CD4-positive, alpha-beta T cell (primary cell): Measurements from ENCODE around the gene EML6. TPM values are rescaled to one million over a fixed set of nuclear protein-coding genes. Genes with fewer than 3 reads are reported as not detected.

Experiments
- ATAC-seq: fragments of 200-7000 bp; cut with Tn5 transposase; one replicate; pipeline ENCODE4 v1.10.0; 2022; ENCODE audit warnings: mild to moderate bottlenecking; ENCODE audit not compliant: poor library complexity
- CTCF ChIA-PET: fragments of 350-600 bp; sonication (Branson Sonifier 250); formaldehyde crosslinking; loops from one replicate; lab custom pipeline; 2021; ENCODE audit warnings: antibody characterized with exemption, inconsistent platforms; lab: Charles Lee
- POLR2A ChIA-PET: fragments of 350-600 bp; sonication (Branson Sonifier 250); formaldehyde crosslinking; loops from one replicate; lab custom pipeline; 2021; ENCODE audit warnings: antibody characterized with exemption, inconsistent platforms; lab: Charles Lee
- DNase-seq, 14 experiments: peaks; one replicate each; pipeline ENCODE4 v3.0.0-alpha.2; 2013 to 2020; ENCODE audit warnings: mixed read lengths in 2 of 14
- H3K27ac ChIP-seq, 2 donors: one replicate each; pipeline versions ENCODE4 v1.5.1 to v1.7.0; 2013; ENCODE audit warnings: low read length in 2 of 2, low read depth in 1 of 2, mild to moderate bottlenecking in 1 of 2
- H3K27me3 ChIP-seq, 2 experiments: 1 replicate in 1 of 2; 2 replicates in 1 of 2; pipeline versions ENCODE4 v1.6.1 to v1.7.0; 2013; ENCODE audit warnings: low read length in 2 of 2, control low read depth in 1 of 2, mild to moderate bottlenecking in 1 of 2, moderate library complexity in 1 of 2; ENCODE audit not compliant: insufficient read depth in 2 of 2, control insufficient read depth in 1 of 2
- H3K36me3 ChIP-seq: one replicate; pipeline ENCODE4 v1.6.1; 2013; ENCODE audit warnings: low read length, control low read depth; ENCODE audit not compliant: insufficient read depth
- H3K4me1 ChIP-seq: one replicate; pipeline ENCODE4 v1.6.1; 2013; ENCODE audit warnings: low read length, control low read depth; ENCODE audit not compliant: insufficient read depth
- H3K4me3 ChIP-seq: one replicate; pipeline ENCODE4 v1.5.1; 2013; ENCODE audit warnings: mild to moderate bottlenecking, low read length, moderate library complexity
- H3K9me3 ChIP-seq, 2 experiments: 1 replicate in 1 of 2; 2 replicates in 1 of 2; pipeline versions ENCODE4 v1.6.1 to v1.7.0; 2013; ENCODE audit warnings: low read length in 2 of 2, mild to moderate bottlenecking in 2 of 2, control low read depth in 1 of 2, moderate library complexity in 1 of 2; ENCODE audit not compliant: control insufficient read depth in 1 of 2, insufficient read depth in 1 of 2
- H3K27ac Mint-ChIP-seq: one replicate; pipeline ENCODE4 v1.8.0; 2020; ENCODE audit warnings: mixed read lengths
- H3K27me3 Mint-ChIP-seq: one replicate; pipeline ENCODE4 v1.8.0; 2021; ENCODE audit warnings: mixed read lengths
- H3K36me3 Mint-ChIP-seq: one replicate; pipeline ENCODE4 v1.8.0; 2021; ENCODE audit warnings: low read depth, mixed read lengths
- H3K4me1 Mint-ChIP-seq: one replicate; pipeline ENCODE4 v1.8.0; 2021; ENCODE audit warnings: low read depth, mixed read lengths
- H3K4me3 Mint-ChIP-seq: one replicate; pipeline ENCODE4 v1.8.0; 2020; ENCODE audit warnings: mild to moderate bottlenecking, mixed read lengths
- H3K9me3 Mint-ChIP-seq: one replicate; pipeline ENCODE4 v1.8.0; 2020; ENCODE audit warnings: mixed read lengths
- CTCF ChIP-seq: fragments of 200-600 bp; IDR thresholded peaks from one replicate; pipeline ENCODE4 v1.8.0; 2022; ENCODE audit warnings: antibody characterized with exemption, mild to moderate bottlenecking
- intact Hi-C, 2 experiments: fragments of 100-400 bp; cut with DNase I in 1 of 2; cut with micrococcal nuclease in 1 of 2; formaldehyde crosslinking; loops; one replicate each; pipeline versions ENCODE4 v1.15.1 to v1.9.0; 2023 to 2025; cut with DNase I, micrococcal nuclease
- total RNA-seq, 174 experiments: library from RNA in 2 of 174; stranded (reverse) in 2 of 174; gene quantifications; one replicate each; pipeline ENCODE4 v1.2.3 and lab custom pipeline; 2021 to 2026

The EML6 gene
- total RNA-seq, 2 experiments from 2014 or later: 0.22 to 0.34 TPM

GRCh38 chr2:54855434-54855833 lies 132.0 kb downstream of the EML6 start:
- CTCF ChIA-PET: interaction anchor here (1.6 kb wide), 1 partner anchor 11 kb away, joined by 4 read pairs; no protein-coding TSS in a partner anchor
- POLR2A ChIA-PET: no interaction called here
- DNase-seq (no peak), ATAC-seq (no peak)
- Histone ChIP-seq H3K4me3 (no peak overlapping the region), H3K27me3 (no peaks in the 10 kb centered on the region), H3K9me3 (no peaks in the 10 kb centered on the region), H3K36me3 (no peaks in the 10 kb centered on the region), H3K4me1 (no peaks in the 10 kb centered on the region), H3K27ac (no peak overlapping the region)
- H3K27ac Mint-ChIP-seq: no peak overlapping the region
- H3K4me3 Mint-ChIP-seq: no peak overlapping the region
- no peaks in the 10 kb centered on the region for H3K4me1 Mint-ChIP-seq
- intact Hi-C loops: no loop called here
- no peak for TF ChIP-seq CTCF
- H3K27me3 Mint-ChIP-seq: no peaks in the 10 kb centered on the region
- H3K36me3 Mint-ChIP-seq: no peaks in the 10 kb centered on the region
- H3K9me3 Mint-ChIP-seq: no peaks in the 10 kb centered on the region

GRCh38 chr2:54858021-54858681 lies 134.7 kb downstream of the EML6 start:
- Histone ChIP-seq H3K36me3 (no peaks in the 10 kb centered on the region), H3K4me1 (no peaks in the 10 kb centered on the region), H3K9me3 (no peaks in the 10 kb centered on the region), H3K27me3 (no peaks in the 10 kb centered on the region), H3K4me3 (no peak overlapping the region), H3K27ac (no peak overlapping the region)
- ChIA-PET CTCF (no interaction called here), POLR2A (no interaction called here)
- H3K4me1 Mint-ChIP-seq: no peaks in the 10 kb centered on the region
- ATAC-seq (no peak), DNase-seq (no peak)
- no peaks in the 10 kb centered on the region for H3K36me3 Mint-ChIP-seq
- no peak for TF ChIP-seq CTCF
- intact Hi-C loops: no loop called here
- no peak overlapping the region for H3K4me3 Mint-ChIP-seq
- H3K27ac Mint-ChIP-seq: no peak overlapping the region
- H3K9me3 Mint-ChIP-seq: peaks cover 2% of the 10 kb centered on the region
- no peaks in the 10 kb centered on the region for H3K27me3 Mint-ChIP-seq

GRCh38 chr2:54859416-54859815 lies 136.0 kb downstream of the EML6 start:
- Mint-ChIP-seq H3K9me3 (peaks cover 2% of the 10 kb centered on the region), H3K27ac (no peak overlapping the region), H3K4me1 (no peaks in the 10 kb centered on the region), H3K36me3 (no peaks in the 10 kb centered on the region), H3K4me3 (no peak overlapping the region), H3K27me3 (no peaks in the 10 kb centered on the region)
- POLR2A ChIA-PET: no interaction called here
- intact Hi-C loops: no loop called here
- Histone ChIP-seq H3K9me3 (no peaks in the 10 kb centered on the region), H3K4me3 (no peak overlapping the region), H3K27me3 (no peaks in the 10 kb centered on the region), H3K4me1 (no peaks in the 10 kb centered on the region), H3K27ac (no peak overlapping the region), H3K36me3 (no peaks in the 10 kb centered on the region)
- CTCF ChIA-PET: no interaction called here
- no peak for TF ChIP-seq CTCF
- no peak for ATAC-seq
- no peak for DNase-seq
